WTC11 (cell line): ENCODE measurements around the gene MYLK4. TPM values are rescaled to one million over a fixed set of nuclear protein-coding genes. Genes with fewer than 3 reads are reported as not detected.

Experiments
- ATAC-seq: fragments of 200-7000 bp; cut with Tn5 transposase; 2 replicates; pipeline ENCODE4 v1.10.0; 2021; ENCODE audit warnings: mild to moderate bottlenecking, moderate library complexity
- CTCF ChIA-PET: fragments of 300-600 bp; sonication (Branson Sonifier 250); formaldehyde crosslinking; loops from one replicate; lab custom pipeline; 2021; ENCODE audit warnings: antibody characterized with exemption; lab: Charles Lee
- POLR2A ChIA-PET: fragments of 350-600 bp; sonication (Branson Sonifier 250); formaldehyde crosslinking; loops from one replicate; lab custom pipeline; 2021; ENCODE audit warnings: antibody characterized with exemption; lab: Charles Lee
- DNase-seq: peaks from one replicate; pipeline ENCODE4 v3.0.0; 2021; ENCODE audit warnings: low spot score
- H3K27ac Mint-ChIP-seq: 2 replicates; pipeline ENCODE4 v1.8.0; 2021; ENCODE audit warnings: mixed read lengths
- H3K27me3 Mint-ChIP-seq: 2 replicates; pipeline ENCODE4 v1.8.0; 2021; ENCODE audit warnings: low read depth, mild to moderate bottlenecking, moderate library complexity, mixed read lengths
- H3K36me3 Mint-ChIP-seq: 2 replicates; pipeline ENCODE4 v1.8.0; 2021; ENCODE audit warnings: mixed read lengths
- H3K4me1 Mint-ChIP-seq: 2 replicates; pipeline ENCODE4 v1.8.0; 2022; ENCODE audit warnings: mixed read lengths
- H3K4me3 Mint-ChIP-seq: 2 replicates; pipeline ENCODE4 v1.8.0; 2021; ENCODE audit warnings: mild to moderate bottlenecking, moderate library complexity, mixed read lengths
- H3K9me3 Mint-ChIP-seq: 2 replicates; pipeline ENCODE4 v1.8.0; 2021; ENCODE audit warnings: mixed read lengths
- ATF3 ChIP-seq: sonication (generic); formaldehyde crosslinking; conservative IDR thresholded peaks from 2 replicates; pipeline ENCODE4 v1.8.1; 2022; ENCODE audit warnings: mild to moderate bottlenecking, missing genetic modification reagents
- CREB1 ChIP-seq: sonication (generic); formaldehyde crosslinking; IDR thresholded peaks from 2 replicates; pipeline ENCODE4 v1.8.0; 2023; ENCODE audit warnings: mild to moderate bottlenecking, missing genetic modification reagents
- FOXP4 ChIP-seq: sonication (generic); formaldehyde crosslinking; IDR thresholded peaks from 2 replicates; pipeline ENCODE4 v1.8.0; 2022; ENCODE audit warnings: mild to moderate bottlenecking, missing genetic modification reagents
- GRHL2 ChIP-seq: fragments of 250-450 bp; sonication (Bioruptor Pico); IDR thresholded peaks from 2 replicates; pipeline ENCODE4 v1.8.0; 2022; ENCODE audit warnings: mild to moderate bottlenecking, moderate library complexity; ENCODE audit not compliant: insufficient replicate concordance, severe bottlenecking
- GTF2I ChIP-seq: fragments of 250-450 bp; sonication (Bioruptor Pico); conservative IDR thresholded peaks from 2 replicates; pipeline ENCODE4 v1.4.0; 2021; ENCODE audit warnings: mild to moderate bottlenecking
- HMGXB4 ChIP-seq: sonication (generic); formaldehyde crosslinking; IDR thresholded peaks from 2 replicates; pipeline ENCODE4 v1.8.1; 2023; ENCODE audit warnings: mild to moderate bottlenecking, moderate library complexity, missing genetic modification reagents
- IRF2 ChIP-seq: sonication (generic); formaldehyde crosslinking; IDR thresholded peaks from 2 replicates; pipeline ENCODE4 v1.8.0; 2022; ENCODE audit warnings: low read depth, missing genetic modification reagents, borderline replicate concordance
- MYBL2 ChIP-seq: sonication (generic); formaldehyde crosslinking; IDR thresholded peaks from 2 replicates; pipeline ENCODE4 v1.8.1; 2023; ENCODE audit warnings: mild to moderate bottlenecking, moderate library complexity, missing genetic modification reagents
- NR1H2 ChIP-seq: sonication (generic); formaldehyde crosslinking; IDR thresholded peaks from 2 replicates; pipeline ENCODE4 v1.9.0; 2021; ENCODE audit warnings: mild to moderate bottlenecking, moderate library complexity, missing genetic modification reagents
- NR2C2 ChIP-seq: sonication (generic); formaldehyde crosslinking; IDR thresholded peaks from 2 replicates; pipeline ENCODE4 v1.8.0; 2022; ENCODE audit warnings: mild to moderate bottlenecking, missing genetic modification reagents
- SMAD3 ChIP-seq: sonication (generic); formaldehyde crosslinking; IDR thresholded peaks from 2 replicates; pipeline ENCODE4 v1.8.0; 2022; ENCODE audit warnings: missing genetic modification reagents, mild to moderate bottlenecking, borderline replicate concordance
- SMAD4 ChIP-seq: sonication (generic); formaldehyde crosslinking; IDR thresholded peaks from 2 replicates; pipeline ENCODE4 v1.8.0; 2022; ENCODE audit warnings: mild to moderate bottlenecking, missing genetic modification reagents
- STAT6 ChIP-seq: sonication (generic); formaldehyde crosslinking; conservative IDR thresholded peaks from 2 replicates; pipeline ENCODE4 v1.8.1; 2023; ENCODE audit warnings: mild to moderate bottlenecking, low read depth, missing genetic modification reagents, moderate library complexity
- USF1 ChIP-seq: sonication (generic); formaldehyde crosslinking; IDR thresholded peaks from 2 replicates; pipeline ENCODE4 v1.8.0; 2022; ENCODE audit warnings: mild to moderate bottlenecking, missing genetic modification reagents
- ZNF232 ChIP-seq: sonication (generic); formaldehyde crosslinking; IDR thresholded peaks from 2 replicates; pipeline ENCODE4 v1.8.0; 2022; ENCODE audit warnings: mild to moderate bottlenecking, missing genetic modification reagents
- ZNF416 ChIP-seq: fragments of 250-450 bp; sonication (Bioruptor Pico); IDR thresholded peaks from 2 replicates; pipeline ENCODE4 v1.9.0; 2021; ENCODE audit warnings: mild to moderate bottlenecking, inconsistent platforms
- ZNF425 ChIP-seq: fragments of 250-450 bp; sonication (Bioruptor Pico); conservative IDR thresholded peaks from 2 replicates; pipeline ENCODE4 v1.9.0; 2021; ENCODE audit warnings: mild to moderate bottlenecking
- total RNA-seq: library from RNA; stranded (reverse); gene quantifications from 3 replicates; pipeline ENCODE4 v1.2.3, GENCODE V29; 2021

MYLK4 gene
- total RNA-seq, 1 experiment from 2014 or later = 0.13 TPM

GRCh38 chr6:2768696-2769095 lies 18.0 kb upstream of the MYLK4 start (continued):
- TF ChIP-seq ATF3 (no peak), SMAD3 (no peak)

GRCh38 chr6:2767657-2768524 lies 17.2 kb upstream of the MYLK4 start:
- Mint-ChIP-seq H3K27ac (no peak overlapping the region), H3K9me3 (peaks cover under 1% of the 10 kb centered on the region; the same call in 1 of the 2 replicates), H3K36me3 (peaks cover 4% of the 10 kb centered on the region; the same call in 1 of the 2 replicates), H3K27me3 (no peaks in the 10 kb centered on the region), H3K4me3 (peak overlapping the region; percentile 89), H3K4me1 (peaks cover 45% of the 10 kb centered on the region)
- ATAC-seq (no peak), DNase-seq (no peak)
- POLR2A ChIA-PET = interaction anchor here (0.6 kb wide), 1 partner anchor 335 kb away, joined by 3 read pairs; no protein-coding TSS in a partner anchor
- TF ChIP-seq NR1H2 (CRISPR knock-in tag) = no peak
- TF ChIP-seq GRHL2 = no peak
- TF ChIP-seq STAT6 (CRISPR knock-in tag) = no peak
- no peak for TF ChIP-seq ZNF232 (CRISPR knock-in tag)
- TF ChIP-seq ZNF425 (CRISPR knock-in tag) = no peak
- TF ChIP-seq HMGXB4 = no peak
- no peak for TF ChIP-seq MYBL2 (CRISPR knock-in tag)
- TF ChIP-seq USF1 = no peak
- TF ChIP-seq SMAD4 (CRISPR knock-in tag) = no peak
- TF ChIP-seq ZNF416 (CRISPR knock-in tag) = no peak
- no peak for TF ChIP-seq CREB1
- TF ChIP-seq NR2C2 (CRISPR knock-in tag) = no peak
- no peak for TF ChIP-seq GTF2I (CRISPR knock-in tag)
- TF ChIP-seq FOXP4 (CRISPR knock-in tag) = no peak
- TF ChIP-seq IRF2 (CRISPR knock-in tag) = no peak
- CTCF ChIA-PET = interaction anchor here (0.8 to 3.4 kb wide), 5 partner anchors 15 to 185 kb away, joined by 3 to 16 read pairs (median 7); no protein-coding TSS in a partner anchor
